Measurements from ENCODE around the gene OXER1.

DNA sequence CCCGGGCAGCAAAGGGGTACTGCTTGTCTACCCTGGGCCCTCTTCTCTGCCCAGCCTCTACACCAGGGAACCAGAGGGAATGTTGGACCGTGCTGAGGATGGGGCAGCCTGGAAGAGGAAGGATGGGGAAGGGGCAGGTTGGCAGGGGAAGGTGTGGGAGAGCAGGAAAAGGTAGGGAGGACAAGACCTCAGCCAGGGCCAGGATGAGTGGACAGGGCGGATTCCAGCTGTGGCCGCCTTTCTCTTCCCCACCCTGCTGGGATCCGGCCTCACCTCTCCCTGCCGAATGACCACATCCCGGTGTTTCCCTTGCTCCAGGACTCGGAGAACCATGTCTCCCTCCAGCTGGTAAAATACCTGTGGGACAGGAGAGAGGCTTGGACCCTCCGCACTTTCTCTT, 19.6 kb upstream of the OXER1 start:
- TF ChIP-seq, protein P1, sequence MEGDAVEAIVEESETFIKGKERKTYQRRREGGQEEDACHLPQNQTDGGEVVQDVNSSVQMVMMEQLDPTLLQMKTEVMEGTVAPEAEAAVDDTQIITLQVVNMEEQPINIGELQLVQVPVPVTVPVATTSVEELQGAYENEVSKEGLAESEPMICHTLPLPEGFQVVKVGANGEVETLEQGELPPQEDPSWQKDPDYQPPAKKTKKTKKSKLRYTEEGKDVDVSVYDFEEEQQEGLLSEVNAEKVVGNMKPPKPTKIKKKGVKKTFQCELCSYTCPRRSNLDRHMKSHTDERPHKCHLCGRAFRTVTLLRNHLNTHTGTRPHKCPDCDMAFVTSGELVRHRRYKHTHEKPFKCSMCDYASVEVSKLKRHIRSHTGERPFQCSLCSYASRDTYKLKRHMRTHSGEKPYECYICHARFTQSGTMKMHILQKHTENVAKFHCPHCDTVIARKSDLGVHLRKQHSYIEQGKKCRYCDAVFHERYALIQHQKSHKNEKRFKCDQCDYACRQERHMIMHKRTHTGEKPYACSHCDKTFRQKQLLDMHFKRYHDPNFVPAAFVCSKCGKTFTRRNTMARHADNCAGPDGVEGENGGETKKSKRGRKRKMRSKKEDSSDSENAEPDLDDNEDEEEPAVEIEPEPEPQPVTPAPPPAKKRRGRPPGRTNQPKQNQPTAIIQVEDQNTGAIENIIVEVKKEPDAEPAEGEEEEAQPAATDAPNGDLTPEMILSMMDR (IDR thresholded peaks at IDR 0.05) = no peak
- no peak for TF ChIP-seq POLR2A (IDR thresholded peaks at IDR 0.05)

Data from thyroid gland (tissue), 4 donors.